ENCODE data around the gene ARHGAP10.

Gene ARHGAP10

GRCh38 chr4:147823130-147823529, 91.2 kb downstream of the ARHGAP10 start:
- no peak for DNase-seq (ENCODE audit: low read depth in 2 of 3, low spot score in 1 of 3)

DNA sequence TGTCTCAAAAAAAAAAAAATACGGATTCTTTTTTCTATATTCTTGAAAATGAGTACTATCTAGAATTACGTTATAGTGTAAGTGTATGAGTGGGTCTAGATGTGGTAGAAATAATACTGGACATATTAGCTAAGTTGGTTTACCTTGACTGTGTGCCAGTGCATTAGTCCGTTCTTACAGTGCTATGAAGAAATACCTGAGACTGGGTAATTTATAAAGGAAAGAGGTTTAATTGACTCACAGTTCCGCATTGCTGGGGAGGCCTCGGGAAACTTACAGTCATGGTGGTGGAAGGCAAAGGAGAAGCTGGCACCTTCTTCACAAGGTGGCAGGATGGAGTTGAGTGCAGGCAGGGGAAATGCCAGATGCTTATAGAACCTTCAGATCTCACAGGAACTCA, 92.4 kb downstream of the ARHGAP10 start:
- DNase-seq (ENCODE audit: low read depth in 2 of 3, low spot score in 1 of 3) = no peak

- DNase-seq (ENCODE audit: low read depth in 2 of 3, low spot score in 1 of 3) = no peak
These were observed 93.0 kb downstream of the ARHGAP10 start for GRCh38 chr4:147824884-147825283.

DNA sequence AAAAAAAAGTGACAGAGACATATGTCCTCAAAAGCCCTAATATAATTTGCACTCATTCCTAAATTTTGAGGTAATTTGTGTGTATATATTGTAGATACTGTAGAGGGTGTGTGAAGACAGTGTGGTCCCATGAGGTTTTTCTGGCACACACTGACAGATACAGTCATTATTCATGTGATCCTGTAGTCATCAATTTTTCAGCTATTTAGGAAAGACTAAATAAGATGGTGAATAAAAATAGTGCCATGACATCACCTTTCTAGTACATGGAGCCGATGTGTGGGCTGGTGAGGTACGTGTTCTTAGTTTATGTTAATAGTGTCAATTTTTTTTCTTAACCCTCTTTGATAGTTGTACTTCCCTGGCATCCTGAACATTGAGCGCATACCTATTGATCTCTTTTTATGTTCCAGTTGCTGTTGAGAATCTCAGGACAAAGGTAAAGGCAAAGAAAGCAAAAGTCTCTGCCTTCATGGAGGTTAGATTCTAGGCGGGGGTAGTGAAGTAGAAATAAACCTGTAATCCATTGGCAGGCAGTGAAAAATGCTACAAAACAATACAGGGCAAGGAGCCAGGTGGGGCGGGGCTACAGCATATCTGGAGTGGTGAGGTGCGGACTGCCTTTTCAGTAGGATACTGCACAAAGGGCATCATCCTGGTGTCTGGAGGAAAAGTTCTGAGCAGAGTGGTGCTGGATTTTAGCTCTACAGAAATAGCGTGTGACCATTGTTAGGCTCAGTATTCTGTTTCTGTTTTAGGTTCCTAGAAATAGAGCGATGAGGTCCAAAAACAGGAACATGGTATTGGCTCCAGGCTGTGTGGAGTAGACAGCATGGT, 93.8 kb downstream of the ARHGAP10 start:
- no peak for DNase-seq (ENCODE audit: low read depth in 2 of 3, low spot score in 1 of 3)

GRCh38 chr4:147826288-147826646, 94.4 kb downstream of the ARHGAP10 start:
- DNase-seq (ENCODE audit: low read depth in 2 of 3, low spot score in 1 of 3) = no peak

- no peak for DNase-seq (ENCODE audit: low read depth in 2 of 3, low spot score in 1 of 3)
These were observed 96.5 kb downstream of the ARHGAP10 start for GRCh38 chr4:147828331-147828905.

GRCh38 chr4:147829401-147830101, 97.7 kb downstream of the ARHGAP10 start:
- DNase-seq (ENCODE audit: low read depth in 2 of 3, low spot score in 1 of 3) = no peak

DNA sequence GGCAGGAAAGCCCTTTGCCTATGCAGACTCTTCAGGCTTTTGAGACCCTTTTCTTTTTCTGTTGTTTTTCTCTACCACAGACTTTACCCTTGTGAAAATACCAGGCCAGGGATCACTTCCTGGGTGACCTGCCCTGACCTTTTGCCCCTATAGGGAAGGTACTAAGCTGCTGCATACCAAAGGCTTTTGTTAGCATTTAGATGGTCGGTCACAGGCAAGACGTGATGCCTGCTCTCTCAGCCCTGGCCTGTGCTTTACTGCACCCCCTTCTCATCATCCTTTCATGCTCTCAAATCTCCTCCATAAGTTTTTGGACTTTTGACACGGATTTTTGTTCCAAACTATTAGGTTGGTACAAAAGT, 98.2 kb downstream of the ARHGAP10 start:
- DNase-seq (ENCODE audit: low read depth in 2 of 3, low spot score in 1 of 3) = no peak

DNA sequence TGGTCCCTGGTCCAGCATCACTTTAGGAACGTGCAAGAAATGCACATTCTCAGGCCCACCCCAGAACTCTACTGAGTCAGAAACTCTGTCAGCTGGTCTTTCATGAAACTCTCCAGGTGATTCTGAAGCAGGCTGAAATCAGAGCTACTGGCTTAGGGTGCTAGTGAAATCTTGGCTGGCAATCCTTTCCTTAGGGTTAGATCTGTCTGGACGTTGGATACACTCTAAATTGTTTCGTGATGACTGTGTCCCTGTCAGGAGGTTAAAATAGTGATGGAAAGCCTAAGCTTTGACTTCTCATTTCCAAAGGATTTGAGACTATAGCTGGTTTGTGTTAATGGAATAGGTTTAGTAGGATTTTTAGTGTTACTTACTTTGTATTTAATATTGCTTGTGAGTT, 99.1 kb downstream of the ARHGAP10 start:
- no peak for DNase-seq (ENCODE audit: low read depth in 2 of 3, low spot score in 1 of 3)

DNA sequence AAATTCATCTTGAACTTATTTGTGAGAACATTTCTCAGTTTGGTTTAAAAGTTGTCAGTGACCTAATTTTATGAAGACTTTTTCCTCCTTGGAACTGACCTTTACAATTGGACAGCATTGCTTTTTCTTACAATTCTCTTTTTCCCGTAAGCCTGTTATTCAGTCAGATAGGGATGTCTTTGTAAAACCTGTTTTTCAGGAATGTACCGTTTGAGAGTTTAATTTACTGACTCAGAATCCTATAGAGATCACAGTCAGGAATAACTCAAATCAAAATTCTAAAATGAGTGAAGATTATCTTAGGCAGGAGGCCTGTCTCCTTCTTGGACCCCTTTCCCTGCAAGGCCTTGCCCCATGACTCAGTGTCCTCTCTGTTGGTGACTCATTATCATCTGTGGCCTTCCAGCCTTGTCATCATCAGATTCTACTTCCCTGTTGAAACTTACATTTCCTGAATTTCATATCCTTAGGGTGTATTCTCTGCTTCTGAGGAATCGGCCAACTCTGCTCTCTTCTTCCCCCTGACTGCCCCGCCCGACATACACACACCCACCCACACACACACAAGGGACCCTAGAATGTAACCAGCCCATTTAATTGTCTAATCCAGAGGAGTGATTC, 99.8 kb downstream of the ARHGAP10 start:
- no peak for DNase-seq (ENCODE audit: low read depth in 2 of 3, low spot score in 1 of 3)

DNA sequence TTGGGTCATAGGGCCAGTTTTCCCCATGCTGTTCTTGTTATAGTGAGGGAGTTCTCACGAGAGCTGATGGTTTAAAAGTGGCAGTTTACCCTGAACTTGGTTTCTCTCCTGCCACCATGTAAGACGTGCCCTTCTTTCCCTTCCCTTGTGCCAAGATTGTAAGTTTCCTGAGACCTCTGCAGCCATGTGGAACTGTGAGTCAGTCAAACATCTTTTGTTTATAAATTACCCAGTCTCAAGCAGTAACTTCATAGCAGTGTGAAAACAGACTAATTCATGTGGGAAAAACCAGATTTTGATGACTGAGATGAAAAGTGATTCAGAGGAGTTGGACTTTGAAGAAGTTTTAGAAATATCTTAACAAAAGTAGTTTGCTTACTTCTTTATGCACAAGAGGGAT, 101.4 kb downstream of the ARHGAP10 start:
- DNase-seq (ENCODE audit: low read depth in 2 of 3, low spot score in 1 of 3) = no peak

GRCh38 chr4:147833741-147834140, 101.9 kb downstream of the ARHGAP10 start:
- DNase-seq (ENCODE audit: low read depth in 2 of 3, low spot score in 1 of 3) = no peak

DNA sequence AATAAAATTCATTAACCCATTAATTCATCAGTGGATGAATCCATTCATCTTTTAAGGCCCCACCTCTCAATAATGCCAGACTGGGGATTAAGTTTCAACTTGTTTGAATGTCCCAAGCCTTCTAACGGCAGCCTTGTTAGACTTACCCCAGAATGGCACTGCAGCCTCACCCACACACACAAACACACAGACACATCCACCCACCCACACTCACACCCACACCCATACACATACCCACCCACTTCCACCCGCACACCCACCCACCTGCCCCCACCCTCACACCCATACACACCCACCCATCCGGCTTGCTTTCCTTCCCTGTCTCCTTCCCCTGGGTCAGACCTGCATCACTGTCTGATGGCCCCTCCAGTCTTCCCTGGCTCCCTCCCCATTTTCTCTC, 102.6 kb downstream of the ARHGAP10 start:
- DNase-seq (ENCODE audit: low read depth in 2 of 3, low spot score in 1 of 3) = no peak

- no peak for DNase-seq (ENCODE audit: low read depth in 2 of 3, low spot score in 1 of 3)
These were observed 104.9 kb downstream of the ARHGAP10 start for GRCh38 chr4:147836807-147837206.

DNA sequence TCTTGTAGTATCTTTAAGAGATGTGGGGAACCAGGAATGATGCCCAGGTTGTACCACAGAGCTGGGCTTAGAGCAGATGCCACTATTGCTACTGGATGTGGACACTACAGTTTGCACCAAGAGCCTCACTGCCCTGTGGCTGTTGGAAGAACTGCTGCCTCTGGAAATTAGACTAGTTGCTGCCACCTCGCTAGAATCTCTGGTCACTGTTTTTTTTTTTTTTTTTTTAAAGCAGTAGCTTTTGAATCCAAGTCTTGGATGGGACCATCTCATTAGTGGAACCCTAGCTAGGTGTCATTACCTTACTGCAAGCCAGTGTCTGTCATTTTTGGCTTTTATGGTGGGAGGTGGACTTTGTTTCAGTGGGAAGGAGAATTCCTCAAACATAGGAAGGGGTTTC, 105.5 kb downstream of the ARHGAP10 start:
- DNase-seq (ENCODE audit: low read depth in 2 of 3, low spot score in 1 of 3) = no peak

- no peak for DNase-seq (ENCODE audit: low read depth in 2 of 3, low spot score in 1 of 3)
These were observed 106.0 kb downstream of the ARHGAP10 start for GRCh38 chr4:147837854-147838253.

DNA sequence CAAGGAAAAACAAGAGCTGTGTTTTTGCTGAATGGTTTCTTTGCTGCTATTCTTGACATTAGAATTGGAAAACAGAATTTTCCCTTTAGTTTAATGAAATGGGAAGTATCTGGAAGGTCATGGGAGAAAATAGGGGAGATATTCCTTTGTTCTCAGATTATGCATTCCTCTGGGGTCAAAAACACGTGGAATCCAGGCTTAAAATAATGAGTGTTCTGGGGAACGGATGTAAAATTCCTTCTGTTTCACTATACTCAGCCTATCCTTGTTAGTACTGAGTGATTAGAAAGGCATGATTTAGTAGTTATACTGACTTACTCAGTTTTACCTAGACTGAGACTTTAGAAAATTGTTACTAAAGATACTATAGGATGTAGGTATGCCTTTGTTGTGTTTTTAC, 107.3 kb downstream of the ARHGAP10 start:
- DNase-seq (ENCODE audit: low read depth in 2 of 3, low spot score in 1 of 3) = no peak

DNA sequence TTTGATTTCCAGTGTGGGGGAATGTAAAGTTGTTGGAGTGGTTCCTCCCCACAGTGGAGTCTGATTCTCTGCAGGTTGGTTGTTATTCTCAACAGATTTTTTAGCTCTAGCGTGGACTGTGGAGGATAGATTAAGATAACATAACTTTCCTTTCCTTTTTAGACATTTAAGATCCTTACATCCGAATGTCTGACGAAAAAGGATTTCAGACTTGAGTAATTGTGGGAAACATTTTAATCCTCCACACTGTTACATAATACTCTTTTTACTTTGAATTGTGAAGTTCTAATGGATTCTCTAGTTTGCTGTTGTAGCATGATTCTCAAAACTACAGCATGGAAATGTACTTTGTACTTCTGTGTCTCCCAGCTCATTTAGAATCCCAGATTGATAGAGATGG, 107.8 kb downstream of the ARHGAP10 start:
- no peak for DNase-seq (ENCODE audit: low read depth in 2 of 3, low spot score in 1 of 3)

DNA sequence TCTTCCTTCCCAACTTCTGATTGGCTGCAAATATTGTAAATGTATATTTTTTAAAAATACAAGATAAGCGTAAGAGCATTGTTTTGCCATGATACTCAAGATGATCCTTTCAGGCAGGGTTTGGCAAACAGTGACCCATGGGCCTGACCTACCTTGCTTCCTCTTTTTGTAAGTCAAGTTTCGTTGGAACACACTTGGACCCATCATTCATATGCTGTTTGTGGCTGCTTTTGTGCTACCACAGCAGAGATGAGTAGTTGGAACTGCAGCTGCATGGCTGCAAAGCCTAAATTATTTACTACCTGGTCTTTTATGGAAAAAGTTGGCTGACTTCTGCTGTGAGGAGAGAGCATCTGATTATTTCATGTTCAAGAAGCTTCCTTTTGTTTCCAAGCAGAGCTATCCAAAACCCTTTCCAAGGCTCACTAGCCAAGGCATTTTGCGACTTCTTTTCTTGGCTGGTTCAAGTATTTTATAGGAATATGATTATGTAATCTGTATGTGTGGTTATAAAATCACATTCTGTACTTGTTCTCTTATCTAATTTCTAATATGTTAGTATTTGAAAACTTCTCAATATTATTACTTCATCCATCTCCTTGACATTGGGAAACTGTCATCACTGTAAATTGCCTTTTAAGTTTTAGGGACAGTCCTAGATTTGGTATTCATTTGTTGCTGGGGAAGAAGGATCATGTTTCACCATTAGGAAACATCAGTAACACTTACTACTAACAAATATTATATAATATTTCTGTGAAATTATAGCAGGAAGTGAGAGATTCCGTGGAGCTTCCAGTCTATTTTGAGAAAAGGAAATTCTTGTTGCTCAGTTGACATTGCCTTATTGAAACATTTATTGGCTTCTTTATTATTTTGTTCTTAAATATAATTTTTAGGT, 109.2 kb downstream of the ARHGAP10 start:
- DNase-seq (ENCODE audit: low read depth in 2 of 3, low spot score in 1 of 3) = no peak

DNA sequence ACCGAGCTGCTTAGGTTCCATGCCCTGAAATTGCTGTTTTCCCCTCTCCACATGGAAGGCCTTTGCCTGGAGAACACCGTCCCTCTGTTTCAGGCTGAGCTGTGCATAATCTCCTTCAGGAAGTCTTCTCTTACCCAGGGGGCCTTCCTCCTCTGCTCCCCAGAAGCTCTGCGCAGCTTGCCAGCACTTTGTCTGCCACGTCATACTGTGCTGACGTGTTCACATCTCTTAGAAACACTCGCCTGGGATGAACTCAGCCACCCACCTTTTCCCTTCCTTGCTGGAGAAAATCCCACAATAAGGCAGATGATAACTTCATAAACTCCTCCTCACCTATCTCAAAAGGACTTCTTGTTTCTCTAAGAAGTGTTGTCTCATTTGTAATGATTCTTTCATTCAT, 110.7 kb downstream of the ARHGAP10 start:
- no peak for DNase-seq (ENCODE audit: low read depth in 2 of 3, low spot score in 1 of 3)

GRCh38 chr4:147843162-147843561, 111.3 kb downstream of the ARHGAP10 start:
- DNase-seq (ENCODE audit: low read depth in 2 of 3, low spot score in 1 of 3) = no peak

Measured in stimulated activated CD4-positive, alpha-beta T cell treated with anti-CD3 and anti-CD28 coated beads, Interleukin-12 subunit alpha, Interleukin-12 subunit beta, amount 100 ng/mL, for 48 hours (primary cell).